ENCODE data around the gene PCSK9.

- no peak for TF ChIP-seq CTCF (IDR thresholded peaks at IDR 0.05)
- TF ChIP-seq POLR2A (IDR thresholded peaks at IDR 0.05): no peak
Observed at GRCh38 chr1:54998100-54998499, 41.2 kb upstream of the PCSK9 start.
